ENCODE measurements around the gene ICE1. TPM values are rescaled to one million over a fixed set of nuclear protein-coding genes. Genes with fewer than 3 reads are reported as not detected.

ICE1 gene
- total and polyA plus RNA-seq, 2 of the 4 experiments (the other 2 are of a cell fraction), result 9.0 to 18.5 TPM

DNA sequence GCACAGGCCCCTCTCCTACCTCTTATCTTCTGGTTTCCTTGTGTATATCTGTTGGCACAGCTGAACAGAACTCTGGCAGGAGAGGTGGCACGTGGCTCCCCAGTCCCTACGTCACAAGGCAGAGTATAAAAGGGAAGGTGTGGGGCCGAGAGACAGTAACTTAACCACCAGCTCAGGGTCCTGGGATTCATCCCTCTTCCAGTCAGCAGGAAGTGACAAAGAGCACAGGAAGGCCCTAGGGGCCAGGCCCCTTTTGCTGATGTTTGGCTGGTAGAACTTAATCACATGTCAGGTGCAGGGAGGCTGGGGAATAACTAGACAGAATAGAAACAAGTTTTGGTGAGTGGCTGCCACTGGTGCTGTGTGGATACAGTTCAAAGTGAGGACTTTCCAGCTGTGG is 4.5 kb upstream of the ICE1 start:
- TF ChIP-seq RFX5 (IDR thresholded peaks at IDR 0.05; ENCODE audit: low read depth, low read length), result no peak
- TF ChIP-seq FOS (IDR thresholded peaks at IDR 0.05; ENCODE audit: low read depth, low read length), result no peak
- TF ChIP-seq MAFK (IDR thresholded peaks at IDR 0.05; ENCODE audit: low read depth, low read length), result no peak
- TF ChIP-seq CHD1 (IDR thresholded peaks at IDR 0.05; ENCODE audit: low read depth, low read length), result no peak
- TF ChIP-seq MXI1 (IDR thresholded peaks at IDR 0.05; ENCODE audit: borderline replicate concordance, low read depth, low read length), result no peak
- no peak for TF ChIP-seq SMC3 (IDR thresholded peaks at IDR 0.05; ENCODE audit: low read depth, low read length)
- no peak for TF ChIP-seq RAD21 (IDR thresholded peaks at IDR 0.05; ENCODE audit: low read length)
- TF ChIP-seq, protein P1, sequence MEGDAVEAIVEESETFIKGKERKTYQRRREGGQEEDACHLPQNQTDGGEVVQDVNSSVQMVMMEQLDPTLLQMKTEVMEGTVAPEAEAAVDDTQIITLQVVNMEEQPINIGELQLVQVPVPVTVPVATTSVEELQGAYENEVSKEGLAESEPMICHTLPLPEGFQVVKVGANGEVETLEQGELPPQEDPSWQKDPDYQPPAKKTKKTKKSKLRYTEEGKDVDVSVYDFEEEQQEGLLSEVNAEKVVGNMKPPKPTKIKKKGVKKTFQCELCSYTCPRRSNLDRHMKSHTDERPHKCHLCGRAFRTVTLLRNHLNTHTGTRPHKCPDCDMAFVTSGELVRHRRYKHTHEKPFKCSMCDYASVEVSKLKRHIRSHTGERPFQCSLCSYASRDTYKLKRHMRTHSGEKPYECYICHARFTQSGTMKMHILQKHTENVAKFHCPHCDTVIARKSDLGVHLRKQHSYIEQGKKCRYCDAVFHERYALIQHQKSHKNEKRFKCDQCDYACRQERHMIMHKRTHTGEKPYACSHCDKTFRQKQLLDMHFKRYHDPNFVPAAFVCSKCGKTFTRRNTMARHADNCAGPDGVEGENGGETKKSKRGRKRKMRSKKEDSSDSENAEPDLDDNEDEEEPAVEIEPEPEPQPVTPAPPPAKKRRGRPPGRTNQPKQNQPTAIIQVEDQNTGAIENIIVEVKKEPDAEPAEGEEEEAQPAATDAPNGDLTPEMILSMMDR (conservative IDR thresholded peaks at IDR 0.05; ENCODE audit: low read depth, low read length), result no peak
- TF ChIP-seq, protein P2, sequence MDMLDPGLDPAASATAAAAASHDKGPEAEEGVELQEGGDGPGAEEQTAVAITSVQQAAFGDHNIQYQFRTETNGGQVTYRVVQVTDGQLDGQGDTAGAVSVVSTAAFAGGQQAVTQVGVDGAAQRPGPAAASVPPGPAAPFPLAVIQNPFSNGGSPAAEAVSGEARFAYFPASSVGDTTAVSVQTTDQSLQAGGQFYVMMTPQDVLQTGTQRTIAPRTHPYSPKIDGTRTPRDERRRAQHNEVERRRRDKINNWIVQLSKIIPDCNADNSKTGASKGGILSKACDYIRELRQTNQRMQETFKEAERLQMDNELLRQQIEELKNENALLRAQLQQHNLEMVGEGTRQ (IDR thresholded peaks at IDR 0.05; ENCODE audit: low read depth, low read length), result no peak
- TF ChIP-seq, protein P3, sequence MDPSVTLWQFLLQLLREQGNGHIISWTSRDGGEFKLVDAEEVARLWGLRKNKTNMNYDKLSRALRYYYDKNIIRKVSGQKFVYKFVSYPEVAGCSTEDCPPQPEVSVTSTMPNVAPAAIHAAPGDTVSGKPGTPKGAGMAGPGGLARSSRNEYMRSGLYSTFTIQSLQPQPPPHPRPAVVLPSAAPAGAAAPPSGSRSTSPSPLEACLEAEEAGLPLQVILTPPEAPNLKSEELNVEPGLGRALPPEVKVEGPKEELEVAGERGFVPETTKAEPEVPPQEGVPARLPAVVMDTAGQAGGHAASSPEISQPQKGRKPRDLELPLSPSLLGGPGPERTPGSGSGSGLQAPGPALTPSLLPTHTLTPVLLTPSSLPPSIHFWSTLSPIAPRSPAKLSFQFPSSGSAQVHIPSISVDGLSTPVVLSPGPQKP (IDR thresholded peaks at IDR 0.05; ENCODE audit: borderline replicate concordance, low read depth, low read length), result no peak
- TF ChIP-seq MAZ (IDR thresholded peaks at IDR 0.05; ENCODE audit: borderline replicate concordance, low read depth, low read length), result no peak
- TF ChIP-seq BHLHE40 (IDR thresholded peaks at IDR 0.05; ENCODE audit: low read depth, low read length), result no peak
- H3K4me3 ChIP-seq (ENCODE audit: insufficient read depth, low read depth, low read length), result no peak overlapping the region
- no peak overlapping the region for H2AK5ac ChIP-seq (ENCODE audit: low read depth, low read length)
- H3K56ac ChIP-seq (ENCODE audit: extremely low read depth, insufficient read depth, low read length), result no peak overlapping the region
- BruUV-seq (replicated peaks), result no TSS peak
- no peak overlapping the region for H3K14ac ChIP-seq (replicated peaks; ENCODE audit: low read depth, low read length)
- peaks cover 4% of the 10 kb centered on the region; the same call in 1 of the 2 replicates for H3K4me1 ChIP-seq (ENCODE audit: control insufficient read depth, insufficient read depth, low read length)
- H4K8ac ChIP-seq (ENCODE audit: low read depth in 2 of 2, low read length in 2 of 2), result no peak overlapping the region
- in situ Hi-C loops (cut with MboI; ENCODE audit: low sequenced_read_pairs), result loop anchor here (10.0 kb wide), 1 partner anchor 543 kb away; no protein-coding TSS in a partner anchor
- H3K36me3 ChIP-seq (ENCODE audit: control insufficient read depth, insufficient read depth, low read length), result no peaks in the 10 kb centered on the region
- no peak overlapping the region for H4K5ac ChIP-seq (ENCODE audit: low read depth, low read length)
- H3K9me3 ChIP-seq (ENCODE audit: control insufficient read depth, insufficient read depth, low read length), result no peaks in the 10 kb centered on the region
- H4K20me1 ChIP-seq (ENCODE audit: insufficient read depth, low read length), result no peaks in the 10 kb centered on the region
- H3K18ac ChIP-seq (ENCODE audit: low read depth, low read length), result no peak overlapping the region
- no peaks in the 10 kb centered on the region; the same call in 1 of the 2 replicates for H3K9me1 ChIP-seq (ENCODE audit: insufficient read depth, low read length)
- H3K9ac ChIP-seq (ENCODE audit: low read depth, low read length), result no peak overlapping the region
- dilution Hi-C loops (cut with HindIII; ENCODE audit: low sequenced_read_pairs, unreplicated experiment), result no loop called here
- H3K79me1 ChIP-seq (ENCODE audit: low read depth in 1 of 2, low read length in 2 of 2), result peaks cover 4 to 6% of the 10 kb centered on the region in 2 experiments; a peak in 1 of 4 replicates
- DNase-seq, result no peak
- no peak overlapping the region for H4K91ac ChIP-seq (ENCODE audit: insufficient read depth, low read depth, low read length)
- H2AK9ac ChIP-seq (replicated peaks; ENCODE audit: low read depth, low read length, poor library complexity), result no peak overlapping the region
- ChIA-PET CTCF (no interaction called here), POLR2A (ENCODE audit: unreplicated experiment) (no interaction called here)
- H2BK5ac ChIP-seq (ENCODE audit: low read depth, low read length, poor library complexity, severe bottlenecking), result no peak overlapping the region
- no peak overlapping the region for H3K27ac ChIP-seq (ENCODE audit: insufficient read depth, low read length)
- H2BK20ac ChIP-seq (ENCODE audit: low read depth, low read length), result no peak overlapping the region
- H2BK120ac ChIP-seq (ENCODE audit: low read depth, low read length), result no peak overlapping the region
- WGBS, 2 experiments (ENCODE audit: extremely low coverage in 2 of 2, insufficient read length in 1 of 2), result no CpG with 5 or more reads among the region's 3 CpGs
- H3K23ac ChIP-seq (ENCODE audit: low read depth, low read length), result no peak overlapping the region
- no peaks in the 10 kb centered on the region for H3K27me3 ChIP-seq (ENCODE audit: control insufficient read depth, insufficient read depth, low read length)
- peak overlapping the region; percentile 46 for H2AFZ ChIP-seq (replicated peaks; ENCODE audit: low read length, poor library complexity)
- H3K4ac ChIP-seq (ENCODE audit: low read depth, low read length), result no peak overlapping the region
- H3K4me2 ChIP-seq (ENCODE audit: low read depth, low read length), result no peak overlapping the region
- intact Hi-C loops (cut with micrococcal nuclease), result no loop called here
- no peak for ATAC-seq (ENCODE audit: low read depth)
- no peak overlapping the region for H2BK15ac ChIP-seq (ENCODE audit: low read depth, low read length)
